H1 (cell line): Measurements from ENCODE around the gene CDT1. TPM values are rescaled to one million over a fixed set of nuclear protein-coding genes. Genes with fewer than 3 reads are reported as not detected.

Experiments used
- CHD1 ChIP-seq: IDR thresholded peaks from 2 replicates; pipeline ENCODE4 v1.6.1; 2012; ENCODE audit warnings: low read depth, low read length, improper control_type of control experiment
- HDAC2 ChIP-seq, 2 experiments: fragments of 300-600 bp in 1 of 2; sonication (generic) in 1 of 2; IDR thresholded peaks; 2 replicates each; pipeline ENCODE4 v1.6.1; 2011 to 2012; ENCODE audit warnings: low read depth in 2 of 2, low read length in 2 of 2, mild to moderate bottlenecking in 2 of 2, moderate library complexity in 2 of 2, borderline replicate concordance in 1 of 2, inconsistent platforms in 1 of 2
- MAX ChIP-seq: IDR thresholded peaks from 2 replicates; pipeline ENCODE4 v1.6.1; 2012; ENCODE audit warnings: inconsistent platforms
- NRF1 ChIP-seq: IDR thresholded peaks from 2 replicates; pipeline ENCODE4 v1.6.1; 2011; ENCODE audit warnings: mild to moderate bottlenecking, low read depth, low read length, improper control_type of control experiment
- YY1 ChIP-seq: IDR thresholded peaks from 2 replicates; pipeline ENCODE4 v1.6.1; 2011; ENCODE audit warnings: low read depth, mild to moderate bottlenecking, low read length
- polyA plus RNA-seq, 7 experiments: library from polyadenylated mRNA; depleted of rRNA in 3 of 7; stranded (reverse) in 5 of 7; unstranded in 2 of 7; fragments of >200 nt in 5 of 7; fragments of 200-250 nt in 2 of 7; gene quantifications; 1 replicate in 5 of 7; 2 replicates in 1 of 7; 4 replicates in 1 of 7; pipeline versions ENCODE4 v1.2.1 to v1.2.3, GENCODE V29; 2011 to 2013; ENCODE audit warnings: missing spikeins in 2 of 7, mixed read lengths in 2 of 7
- total RNA-seq: library from RNA; stranded (reverse); fragmentation: NEBNext Ultra II Directional; extraction: Animal tissue kit (Norgen Biotek cat#: 25700); gene quantifications from 2 replicates; pipeline ENCODE4 v1.2.1, GENCODE V29; 2021

Gene CDT1
- total and polyA plus RNA-seq, 2 of the 8 experiments (the other 6 are each of a cell fraction or from before 2014, with no cell fraction given) = 76.7 to 95.4 TPM

GRCh38 chr16:88777471-88778270 is 25.9 kb upstream of the CDT1 start (continued):
- TF ChIP-seq NRF1 = no peak
- TF ChIP-seq MAX = peak; percentile 64
- TF ChIP-seq YY1 = no peak
- TF ChIP-seq HDAC2 (IDR thresholded peaks at IDR 0.05; ENCODE audit: borderline replicate concordance in 1 of 2, low read depth in 2 of 2, low read length in 2 of 2) = no peak
- no peak for TF ChIP-seq CHD1
